H1 (cell line): Measurements from ENCODE around the gene HOTAIR. TPM values are rescaled to one million over a fixed set of nuclear protein-coding genes. Genes with fewer than 3 reads are reported as not detected.
A peak's percentile ranks its signal among the peaks of the same experiment; 100 is the strongest.

Experiments
- CTCF ChIA-PET: fragments of 300-600 bp; sonication (Branson Sonifier 250); formaldehyde crosslinking; loops from one replicate; lab custom pipeline; 2021; ENCODE audit not compliant: partially characterized antibody; lab: Charles Lee
- POLR2A ChIA-PET: fragments of 300-600 bp; sonication (Branson Sonifier 250); formaldehyde crosslinking; loops from one replicate; lab custom pipeline; 2021; ENCODE audit warnings: inconsistent platforms; ENCODE audit not compliant: partially characterized antibody; lab: Charles Lee
- DNase-seq, 2 experiments: peaks; one replicate each; pipeline versions ENCODE4 v3.0.0 to v3.0.0-alpha.2; 2010 to 2022; ENCODE audit warnings: low spot score in 2 of 2, low read depth in 1 of 2, mixed read lengths in 1 of 2
- FAIRE-seq: peaks from 2 replicates; lab custom pipeline; 2011; peaks lifted over from hg19 to GRCh38; lab: Jason Lieb, UNC
- H2AFZ ChIP-seq: 2 replicates; pipeline ENCODE4 v1.8.1; 2012; ENCODE audit warnings: low read length, inconsistent platforms
- H2AK5ac ChIP-seq: 2 replicates; pipeline ENCODE4 v1.6.1; 2013; ENCODE audit warnings: low read depth, low read length
- H2BK120ac ChIP-seq: replicated peaks from 2 replicates; pipeline ENCODE3; 2013; ENCODE audit warnings: low read depth, low read length, inconsistent platforms
- H2BK12ac ChIP-seq: 2 replicates; pipeline ENCODE4 v1.6.1; 2013; ENCODE audit warnings: low read depth, low read length
- H2BK15ac ChIP-seq: 2 replicates; pipeline ENCODE4 v1.6.1; 2013; ENCODE audit warnings: low read length
- H2BK20ac ChIP-seq: 2 replicates; pipeline ENCODE4 v1.6.1; 2013; ENCODE audit warnings: low read length
- H2BK5ac ChIP-seq: 2 replicates; pipeline ENCODE4 v1.6.1; 2013; ENCODE audit warnings: low read depth, low read length
- H3K14ac ChIP-seq: 2 replicates; pipeline ENCODE4 v1.6.1; 2013; ENCODE audit warnings: inconsistent platforms; ENCODE audit not compliant: insufficient read length
- H3K18ac ChIP-seq: 2 replicates; pipeline ENCODE4 v1.6.1; 2013; ENCODE audit warnings: low read length; ENCODE audit errors: extremely low read depth
- H3K23ac ChIP-seq: 2 replicates; pipeline ENCODE4 v1.6.1; 2013; ENCODE audit warnings: inconsistent platforms; ENCODE audit not compliant: insufficient read length
- H3K23me2 ChIP-seq: 2 replicates; pipeline ENCODE4 v1.6.1; 2013; ENCODE audit warnings: low read depth, low read length
- H3K27ac ChIP-seq: 2 replicates; pipeline ENCODE4 v1.6.1; 2011; ENCODE audit warnings: low read depth, low read length, inconsistent platforms
- H3K27me3 ChIP-seq, 4 experiments: replicated peaks in 1 of 4; 1 replicate in 1 of 4; 2 replicates in 3 of 4; pipeline versions ENCODE4 v1.6.1 to v1.8.1; 2011 to 2013; ENCODE audit warnings: low read length in 3 of 4, mild to moderate bottlenecking in 3 of 4, inconsistent platforms in 2 of 4, mixed read lengths in 2 of 4, moderate library complexity in 1 of 4; ENCODE audit not compliant: control insufficient read depth in 3 of 4, insufficient read depth in 3 of 4; ENCODE audit errors: extremely low read depth in 1 of 4
- H3K36me3 ChIP-seq, 4 experiments: 2 replicates each; pipeline versions ENCODE4 v1.6.1 to v1.8.1; 2011 to 2013; ENCODE audit warnings: mild to moderate bottlenecking in 4 of 4, low read length in 3 of 4, moderate library complexity in 2 of 4, control low read depth in 1 of 4, inconsistent platforms in 1 of 4; ENCODE audit not compliant: insufficient read depth in 4 of 4, control insufficient read depth in 2 of 4
- H3K4ac ChIP-seq: replicated peaks from 2 replicates; pipeline ENCODE3; 2013; ENCODE audit warnings: low read length, low read depth, mixed read lengths, inconsistent platforms; ENCODE audit not compliant: insufficient read length
- H3K4me1 ChIP-seq, 4 experiments: replicated peaks in 1 of 4; 1 replicate in 1 of 4; 2 replicates in 3 of 4; pipeline versions ENCODE4 v1.6.1 to v1.8.1; 2011 to 2013; ENCODE audit warnings: low read length in 3 of 4, inconsistent platforms in 2 of 4, mixed read lengths in 1 of 4; ENCODE audit not compliant: insufficient read depth in 4 of 4, control insufficient read depth in 3 of 4
- H3K4me2 ChIP-seq, 2 experiments: 2 replicates each; pipeline versions ENCODE4 v1.6.1 to v1.8.1; 2011 to 2013; ENCODE audit warnings: low read depth in 2 of 2, low read length in 2 of 2, control low read depth in 1 of 2, inconsistent platforms in 1 of 2, mild to moderate bottlenecking in 1 of 2; ENCODE audit not compliant: insufficient read depth in 1 of 2
- H3K4me3 ChIP-seq, 4 experiments: fragments of 200-600, 300-600 bp in 1 of 4; sonication (generic), shearing (Covaris generic), sonication (Bioruptor Twin) in 1 of 4; 2 replicates each; pipeline versions ENCODE4 v1.5.1 to v1.8.1; 2011 to 2016; ENCODE audit warnings: low read length in 4 of 4, low read depth in 3 of 4, control low read depth in 2 of 4, inconsistent platforms in 2 of 4, mild to moderate bottlenecking in 2 of 4, mixed read lengths in 1 of 4, moderate library complexity in 1 of 4; ENCODE audit not compliant: insufficient read depth in 2 of 4; ENCODE audit errors: extremely low read depth in 1 of 4
- H3K56ac ChIP-seq: replicated peaks from 2 replicates; pipeline ENCODE3; 2013; ENCODE audit warnings: low read depth, mild to moderate bottlenecking, mixed read lengths, low read length, inconsistent platforms; ENCODE audit not compliant: insufficient read length
- H3K79me1 ChIP-seq: 2 replicates; pipeline ENCODE4 v1.6.1; 2013; ENCODE audit warnings: low read depth, low read length, control low read depth
- H3K79me2 ChIP-seq, 2 experiments: 2 replicates each; pipeline versions ENCODE4 v1.6.1 to v1.8.1; 2012 to 2013; ENCODE audit warnings: low read length in 2 of 2, mild to moderate bottlenecking in 2 of 2, inconsistent platforms in 1 of 2; ENCODE audit not compliant: insufficient read depth in 2 of 2, control insufficient read depth in 1 of 2
- H3K9ac ChIP-seq, 4 experiments: replicated peaks in 1 of 4; 1 replicate in 1 of 4; 2 replicates in 3 of 4; pipeline versions ENCODE4 v1.6.1 to v1.8.1; 2011 to 2013; ENCODE audit warnings: low read depth in 3 of 4, low read length in 3 of 4, control low read depth in 2 of 4, mild to moderate bottlenecking in 2 of 4, moderate library complexity in 2 of 4, inconsistent platforms in 1 of 4; ENCODE audit errors: extremely low read depth in 1 of 4
- H3K9me3 ChIP-seq, 2 experiments: 2 replicates each; pipeline versions ENCODE4 v1.6.1 to v1.8.1; 2012 to 2013; ENCODE audit warnings: mild to moderate bottlenecking in 2 of 2, moderate library complexity in 2 of 2, control low read depth in 1 of 2, inconsistent platforms in 1 of 2, low read depth in 1 of 2, low read length in 1 of 2, mixed read lengths in 1 of 2; ENCODE audit not compliant: insufficient read depth in 2 of 2
- H4K20me1 ChIP-seq, 2 experiments: replicated peaks in 1 of 2; 2 replicates each; pipeline versions ENCODE3 to v1.8.1; 2011 to 2013; ENCODE audit warnings: inconsistent platforms in 2 of 2, low read length in 2 of 2, mild to moderate bottlenecking in 1 of 2; ENCODE audit not compliant: insufficient read depth in 2 of 2, control insufficient read depth in 1 of 2
- H4K5ac ChIP-seq: 2 replicates; pipeline ENCODE4 v1.6.1; 2013; ENCODE audit warnings: low read length, low read depth, mixed read lengths, inconsistent platforms; ENCODE audit not compliant: insufficient read length
- H4K8ac ChIP-seq: 2 replicates; pipeline ENCODE4 v1.8.0; 2013; ENCODE audit warnings: mild to moderate bottlenecking, moderate library complexity, low read length, inconsistent platforms; ENCODE audit not compliant: insufficient read depth; ENCODE audit errors: extremely low read depth
- H4K91ac ChIP-seq: replicated peaks from 2 replicates; pipeline ENCODE3; 2013; ENCODE audit warnings: low read length, mixed read lengths, inconsistent platforms; ENCODE audit not compliant: insufficient read length
- ASH2L ChIP-seq: fragments of 200-600, 300-600 bp; sonication (generic); IDR thresholded peaks from one replicate; pipeline ENCODE4 v1.7.1; 2017; ENCODE audit warnings: low read length
- CHD1 ChIP-seq: IDR thresholded peaks from 2 replicates; pipeline ENCODE4 v1.6.1; 2012; ENCODE audit warnings: low read depth, low read length, improper control_type of control experiment
- EZH2 ChIP-seq: fragments of 200-600 bp; sonication (generic); IDR thresholded peaks from 2 replicates; pipeline ENCODE4 v1.7.1; 2012; ENCODE audit warnings: low read depth, mild to moderate bottlenecking, moderate library complexity, low read length, inconsistent platforms; ENCODE audit not compliant: severe bottlenecking
- RNF2 ChIP-seq: fragments of 200-900, 300-1000 bp; sonication (generic); IDR thresholded peaks from 2 replicates; pipeline ENCODE4 v1.7.1; 2016; ENCODE audit warnings: borderline replicate concordance, low read depth, mild to moderate bottlenecking, antibody characterized with exemption, low read length; ENCODE audit not compliant: poor library complexity, severe bottlenecking; ENCODE audit errors: missing control alignments
- SIN3A ChIP-seq, 2 experiments: IDR thresholded peaks in 1 of 2; conservative IDR thresholded peaks in 1 of 2; 2 replicates each; pipeline ENCODE4 v1.6.1; 2011 to 2012; ENCODE audit warnings: low read length in 2 of 2, improper control_type of control experiment in 1 of 2, low read depth in 1 of 2, mild to moderate bottlenecking in 1 of 2
- SP1 ChIP-seq: IDR thresholded peaks from 2 replicates; pipeline ENCODE4 v1.6.1; 2011; ENCODE audit warnings: low read depth, low read length
- SUZ12 ChIP-seq: fragments of 200-600 bp; sonication (generic); IDR thresholded peaks from 2 replicates; pipeline ENCODE4 v1.6.1; 2012; ENCODE audit warnings: mild to moderate bottlenecking, inconsistent platforms, low read length, moderate library complexity, mixed read lengths
- TCF12 ChIP-seq: IDR thresholded peaks from 2 replicates; pipeline ENCODE4 v1.6.1; 2011; ENCODE audit warnings: low read depth, mild to moderate bottlenecking, low read length
- WGBS, 2 experiments: shearing (Covaris generic) in 1 of 2; methylation state at CpG; one replicate each; pipeline versions ENCODE4 v1.1.6 to v1.1.7; 2013 to 2015; ENCODE audit warnings: low lambda C conversion rate in 2 of 2, mixed read lengths in 2 of 2, inconsistent platforms in 1 of 2, low coverage in 1 of 2, missing lambda C conversion rate in 1 of 2; ENCODE audit not compliant: insufficient replicate concordance in 2 of 2, insufficient coverage in 1 of 2, insufficient read length in 1 of 2; ENCODE audit errors: extremely low coverage in 1 of 2, missing lambda C conversion rate in 1 of 2; 5-methylcytosine and 5-hydroxymethylcytosine counted together
- polyA plus RNA-seq, 7 experiments: library from polyadenylated mRNA; depleted of rRNA in 3 of 7; stranded (reverse) in 5 of 7; unstranded in 2 of 7; fragments of >200 nt in 5 of 7; fragments of 200-250 nt in 2 of 7; gene quantifications; 1 replicate in 5 of 7; 2 replicates in 1 of 7; 4 replicates in 1 of 7; pipeline versions ENCODE4 v1.2.1 to v1.2.3, GENCODE V29; 2011 to 2013; ENCODE audit warnings: missing spikeins in 2 of 7, mixed read lengths in 2 of 7
- total RNA-seq: library from RNA; stranded (reverse); fragmentation: NEBNext Ultra II Directional; extraction: Animal tissue kit (Norgen Biotek cat#: 25700); gene quantifications from 2 replicates; pipeline ENCODE4 v1.2.1, GENCODE V29; 2021
- TF ChIP-seq, protein P1 (sequence below): IDR thresholded peaks from 2 replicates; pipeline ENCODE4 v1.6.1; 2011; ENCODE audit warnings: low read length, improper control_type of control experiment

Gene HOTAIR
- total and polyA plus RNA-seq, 2 of the 8 experiments (the other 6 are each of a cell fraction or from before 2014, with no cell fraction given), result not detected

DNA sequence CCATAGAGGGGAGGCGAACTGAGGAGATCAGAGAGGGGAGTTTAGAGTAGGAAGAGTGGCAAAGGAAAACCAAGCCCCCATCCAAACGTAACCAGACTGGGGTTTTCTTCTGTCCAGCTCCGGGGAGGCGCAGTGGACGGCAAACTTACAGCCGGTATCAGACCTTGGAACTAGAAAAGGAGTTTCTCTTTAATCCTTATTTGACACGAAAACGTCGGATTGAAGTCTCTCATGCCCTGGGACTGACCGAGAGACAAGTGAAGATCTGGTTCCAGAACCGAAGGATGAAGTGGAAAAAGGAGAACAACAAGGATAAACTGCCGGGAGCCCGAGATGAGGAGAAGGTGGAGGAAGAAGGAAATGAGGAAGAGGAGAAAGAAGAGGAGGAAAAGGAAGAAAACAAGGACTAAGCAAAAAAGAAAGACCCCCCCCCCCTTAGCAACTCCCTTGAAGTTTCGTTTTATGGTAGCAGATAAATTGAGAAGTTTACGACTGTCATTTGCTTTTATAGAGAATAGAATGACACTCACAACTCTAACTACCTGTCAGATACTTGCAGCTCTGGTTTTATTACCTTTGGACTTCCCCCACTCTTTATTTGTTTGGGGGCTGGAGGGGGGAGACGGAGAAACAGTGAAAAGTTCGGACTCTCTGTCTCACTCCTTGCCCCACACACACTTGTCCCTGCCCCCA, 36.4 kb upstream of the HOTAIR start:
- no peak overlapping the region for H3K27ac ChIP-seq
- 19% methylated on average over 17 of the region's 17 CpGs; no CpG with 5 or more reads in 1 of the 2 experiments for WGBS, 2 experiments
- H3K4ac ChIP-seq, result no peak overlapping the region
- H3K9me3 ChIP-seq, result no peaks in the 10 kb centered on the region
- no peak overlapping the region for H2BK120ac ChIP-seq
- DNase-seq, result no peak
- H3K4me2 ChIP-seq, result no peak overlapping the region
- no peak overlapping the region for H4K5ac ChIP-seq
- no peak for FAIRE-seq
- no peak overlapping the region for H3K23ac ChIP-seq
- H2BK12ac ChIP-seq, result peak overlapping the region; percentile 75; the same call in 1 of the 2 replicates
- H4K8ac ChIP-seq, result no peak overlapping the region
- H2BK15ac ChIP-seq, result peak overlapping the region; percentile 65; the same call in 1 of the 2 replicates
- H2BK5ac ChIP-seq, result no peak overlapping the region
- no peak overlapping the region for H3K14ac ChIP-seq
- H3K56ac ChIP-seq, result no peak overlapping the region
- no peaks in the 10 kb centered on the region for H3K23me2 ChIP-seq
- H4K20me1 ChIP-seq, result peaks cover 4 to 49% of the 10 kb centered on the region in 2 experiments
- no peak overlapping the region for H3K9ac ChIP-seq
- TF ChIP-seq SUZ12 (0 out of 2 replicates have a peak, but pooled peaks have one; percentile 1), RNF2 (peak; percentile 74), ASH2L (peak; percentile 5), CHD1 (no peak), EZH2 (peak; percentile 50), SIN3A (conservative IDR thresholded peaks at IDR 0.05 in 1 of 2, IDR thresholded peaks at IDR 0.05 in 1 of 2; ENCODE audit: low read depth in 1 of 2, low read length in 2 of 2) (no peak), TCF12 (no peak), SP1 (0 out of 2 replicates have a peak, but pooled peaks have one; percentile 10)
- TF ChIP-seq, protein P1, sequence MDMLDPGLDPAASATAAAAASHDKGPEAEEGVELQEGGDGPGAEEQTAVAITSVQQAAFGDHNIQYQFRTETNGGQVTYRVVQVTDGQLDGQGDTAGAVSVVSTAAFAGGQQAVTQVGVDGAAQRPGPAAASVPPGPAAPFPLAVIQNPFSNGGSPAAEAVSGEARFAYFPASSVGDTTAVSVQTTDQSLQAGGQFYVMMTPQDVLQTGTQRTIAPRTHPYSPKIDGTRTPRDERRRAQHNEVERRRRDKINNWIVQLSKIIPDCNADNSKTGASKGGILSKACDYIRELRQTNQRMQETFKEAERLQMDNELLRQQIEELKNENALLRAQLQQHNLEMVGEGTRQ, result no peak
- ChIA-PET POLR2A (no interaction called here), CTCF (interaction anchor here (0.7 to 9.7 kb wide), 7 partner anchors 16 to 228 kb away, joined by 3 to 172 read pairs (median 4); partner anchors contain the start of genes HOXC5 and HOXC6)
- H3K36me3 ChIP-seq, result no peaks in the 10 kb centered on the region
- no peaks in the 10 kb centered on the region for H3K79me2 ChIP-seq
- H2AK5ac ChIP-seq, result no peak overlapping the region
- no peak overlapping the region; the same call in 1 of the 2 replicates for H2BK20ac ChIP-seq
- no peak overlapping the region for H3K4me3 ChIP-seq
- H4K91ac ChIP-seq, result no peak overlapping the region
- H2AFZ ChIP-seq, result no peak overlapping the region
- H3K27me3 ChIP-seq, result peaks cover 97 to 100% (median 99%) of the 10 kb centered on the region in 4 experiments
- H3K4me1 ChIP-seq, result peaks cover 0 to 4% (median 0%) of the 10 kb centered on the region in 4 experiments; a peak in 2 of 7 replicates
- H3K18ac ChIP-seq, result no peak overlapping the region
- no peaks in the 10 kb centered on the region for H3K79me1 ChIP-seq
